GM19099 (cell line): ENCODE data around the gene SCGB3A1.

ENCODE experiments used
- POLR2A ChIP-seq: IDR thresholded peaks from 3 replicates; pipeline ENCODE4 v1.6.1; 2011; ENCODE audit warnings: low read depth; ENCODE audit not compliant: insufficient read length; ENCODE audit errors: extremely low read depth

SCGB3A1 gene

DNA sequence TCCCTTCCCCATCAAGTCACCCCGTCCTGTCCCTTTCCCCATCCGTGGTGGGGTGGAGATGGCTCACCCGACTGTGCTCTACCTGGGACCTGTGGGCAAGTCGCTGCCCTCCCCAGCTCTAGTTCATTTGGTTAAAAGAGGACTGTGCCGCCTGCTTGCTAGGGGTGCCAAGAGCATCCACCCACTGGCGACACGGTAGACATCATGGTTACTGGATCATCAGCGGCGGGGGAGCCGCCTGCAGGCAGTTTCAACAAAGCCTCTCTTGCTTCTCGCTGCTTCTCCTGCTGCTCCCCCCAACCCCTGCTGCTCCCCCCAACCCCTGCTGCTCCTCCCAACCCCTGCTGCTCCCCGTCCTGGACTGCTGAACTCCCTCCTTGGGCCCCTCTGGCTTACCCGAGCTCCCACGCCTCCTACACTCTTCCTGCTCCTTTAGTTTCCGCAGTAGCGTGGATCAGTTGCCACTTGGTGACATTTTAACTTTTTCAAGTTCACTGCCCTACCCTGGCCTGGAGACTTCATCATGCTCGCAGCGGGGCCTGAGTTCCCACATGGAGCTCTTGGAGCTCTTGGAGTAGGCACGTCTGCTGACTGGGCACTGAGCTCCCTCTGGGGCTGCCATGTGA is 22.0 kb upstream of the SCGB3A1 start:
- TF ChIP-seq POLR2A: no peak

DNA sequence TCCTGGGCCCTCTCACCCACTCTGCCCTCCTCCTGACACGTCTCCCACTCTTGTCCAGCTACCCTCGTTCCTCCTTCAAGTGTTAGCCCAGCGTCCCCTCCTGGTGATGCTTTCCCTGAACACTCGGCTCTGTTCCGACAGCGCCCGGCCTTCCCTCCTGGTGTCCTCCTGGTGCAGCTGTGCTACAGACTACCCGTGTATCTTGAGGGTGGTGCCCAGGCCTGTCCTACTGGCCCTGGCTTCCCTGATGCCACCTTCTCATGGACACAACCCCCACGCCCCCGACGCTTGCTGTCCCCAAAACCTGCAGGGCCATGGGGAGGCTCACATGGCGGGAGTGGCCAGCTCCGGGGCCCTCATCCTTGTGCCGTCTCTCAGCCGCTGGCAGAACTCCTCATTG is 21.4 kb upstream of the SCGB3A1 start:
- TF ChIP-seq POLR2A: no peak

DNA sequence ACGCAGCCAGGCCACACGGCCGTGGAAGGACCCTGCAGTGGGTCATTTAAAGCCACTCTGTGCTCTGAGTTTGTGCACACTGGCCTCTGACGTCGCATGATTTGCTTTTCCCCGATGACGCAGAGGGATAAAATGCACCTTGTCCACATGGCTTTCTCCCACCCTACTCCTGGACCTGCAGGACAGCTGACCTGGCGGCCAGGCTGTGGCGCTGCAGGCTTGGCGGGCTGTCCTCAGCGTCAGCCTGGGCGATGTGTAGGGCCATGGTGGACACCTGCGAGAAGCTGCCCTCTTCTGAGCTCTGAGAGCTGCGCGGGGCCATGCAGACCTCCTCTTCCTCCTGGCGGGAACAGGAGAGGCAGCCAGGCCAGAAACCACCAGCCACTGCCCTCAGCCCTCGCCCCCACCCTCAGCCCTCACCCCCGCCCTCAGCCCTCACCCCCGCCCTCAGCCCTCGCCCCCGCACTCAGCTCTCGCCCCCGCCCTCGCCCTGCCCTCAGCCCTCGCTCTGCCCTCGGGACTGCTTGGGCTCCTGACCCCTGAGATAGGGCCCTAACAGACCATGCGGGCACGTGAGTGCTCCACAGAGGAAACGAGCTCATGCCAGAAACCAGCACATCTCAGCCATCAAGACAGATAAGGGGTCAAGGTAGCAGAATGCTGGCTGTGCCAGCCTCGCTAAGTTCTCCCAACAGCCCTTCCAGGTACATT is 20.0 kb upstream of the SCGB3A1 start:
- no peak for TF ChIP-seq POLR2A

DNA sequence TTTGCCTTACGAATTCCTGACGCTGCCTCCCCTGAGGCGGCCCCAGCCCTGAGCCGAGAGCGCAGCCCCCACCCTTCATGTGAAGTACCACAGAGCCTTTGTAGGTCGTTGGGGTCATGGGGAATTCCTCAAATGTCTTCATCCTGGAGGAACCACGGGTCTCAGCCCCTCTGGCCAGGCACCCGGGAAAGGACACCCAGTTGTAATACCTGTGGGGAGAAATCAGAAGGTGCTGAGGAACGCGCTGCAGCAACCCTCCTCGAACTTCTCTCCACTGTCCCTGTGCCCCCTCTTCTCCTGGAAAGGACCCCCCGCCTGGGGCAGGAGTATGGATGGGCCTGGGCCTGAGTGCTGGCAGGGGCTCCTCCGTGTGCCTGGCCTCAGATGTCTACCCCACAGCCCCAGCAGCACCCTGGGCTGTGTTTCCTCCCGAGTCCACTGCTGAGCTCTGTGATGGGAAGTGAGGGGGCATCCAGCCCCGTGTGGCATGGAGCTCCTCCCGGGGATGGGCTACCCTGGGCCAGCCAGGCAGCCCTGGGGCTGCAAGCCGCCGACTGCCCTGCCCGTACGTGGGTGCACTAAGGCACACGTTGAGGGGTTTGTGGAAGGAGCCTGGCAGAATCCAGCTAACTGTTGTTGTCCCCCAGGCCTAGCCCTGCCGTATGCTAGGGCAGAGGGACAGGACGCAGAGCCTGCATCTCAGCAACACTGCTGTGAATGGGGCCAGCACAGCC is 18.7 kb upstream of the SCGB3A1 start:
- TF ChIP-seq POLR2A: no peak

DNA sequence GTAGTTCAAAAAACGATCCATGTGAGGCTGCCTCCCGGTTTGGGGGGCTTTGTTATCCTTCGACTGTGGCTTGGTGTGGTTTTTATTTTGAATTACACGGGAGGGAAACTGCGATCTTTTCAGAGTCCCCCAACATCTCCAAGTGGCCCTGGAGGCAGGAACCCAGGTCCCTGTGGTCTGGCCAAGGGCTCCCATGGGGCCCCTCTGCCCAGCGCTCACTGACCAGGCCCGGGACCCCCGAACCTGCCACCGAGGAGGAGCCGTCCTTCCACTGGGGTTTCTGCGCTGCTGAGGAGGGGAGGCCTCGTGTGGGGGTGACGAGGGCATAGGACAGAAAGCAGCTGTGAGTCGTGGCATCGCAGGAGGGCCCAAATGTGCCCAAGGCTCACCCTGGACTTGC is 18.1 kb upstream of the SCGB3A1 start:
- no peak for TF ChIP-seq POLR2A

DNA sequence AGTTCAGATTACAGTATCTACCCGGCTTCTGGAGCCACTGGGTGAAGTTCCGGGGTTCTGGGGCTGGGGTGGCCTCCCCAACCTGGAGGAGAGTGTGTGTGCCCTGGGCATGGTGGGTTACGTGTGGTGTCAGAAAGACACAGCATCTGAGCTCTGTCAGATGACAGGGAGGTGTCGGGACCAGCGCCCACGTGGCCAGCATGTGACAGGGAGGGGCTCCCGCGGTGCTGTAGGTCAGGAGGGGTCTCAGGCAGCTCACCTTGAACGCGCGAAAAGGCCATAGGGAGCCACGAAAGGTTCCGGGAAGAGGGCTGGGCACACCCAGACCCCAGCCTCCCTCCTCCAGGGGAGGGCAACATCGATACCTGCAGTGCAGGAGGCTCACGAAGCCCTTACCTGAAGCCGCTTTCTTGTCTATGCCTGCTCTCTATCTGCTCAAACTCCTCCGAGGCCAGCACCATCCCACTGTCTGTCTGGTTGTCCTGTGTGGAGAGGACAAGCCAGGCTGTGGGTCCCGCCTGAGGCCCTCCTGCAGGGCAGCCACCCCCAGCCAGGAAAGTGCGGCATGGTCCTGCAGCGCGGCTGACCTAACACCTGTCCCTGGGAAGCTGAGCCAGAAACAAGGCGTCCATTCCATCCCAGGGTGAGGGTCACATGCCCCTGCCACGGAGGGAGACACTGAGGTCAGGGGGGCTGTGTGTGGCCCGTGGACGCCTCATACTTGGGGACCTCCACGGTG is 17.4 kb upstream of the SCGB3A1 start:
- no peak for TF ChIP-seq POLR2A

DNA sequence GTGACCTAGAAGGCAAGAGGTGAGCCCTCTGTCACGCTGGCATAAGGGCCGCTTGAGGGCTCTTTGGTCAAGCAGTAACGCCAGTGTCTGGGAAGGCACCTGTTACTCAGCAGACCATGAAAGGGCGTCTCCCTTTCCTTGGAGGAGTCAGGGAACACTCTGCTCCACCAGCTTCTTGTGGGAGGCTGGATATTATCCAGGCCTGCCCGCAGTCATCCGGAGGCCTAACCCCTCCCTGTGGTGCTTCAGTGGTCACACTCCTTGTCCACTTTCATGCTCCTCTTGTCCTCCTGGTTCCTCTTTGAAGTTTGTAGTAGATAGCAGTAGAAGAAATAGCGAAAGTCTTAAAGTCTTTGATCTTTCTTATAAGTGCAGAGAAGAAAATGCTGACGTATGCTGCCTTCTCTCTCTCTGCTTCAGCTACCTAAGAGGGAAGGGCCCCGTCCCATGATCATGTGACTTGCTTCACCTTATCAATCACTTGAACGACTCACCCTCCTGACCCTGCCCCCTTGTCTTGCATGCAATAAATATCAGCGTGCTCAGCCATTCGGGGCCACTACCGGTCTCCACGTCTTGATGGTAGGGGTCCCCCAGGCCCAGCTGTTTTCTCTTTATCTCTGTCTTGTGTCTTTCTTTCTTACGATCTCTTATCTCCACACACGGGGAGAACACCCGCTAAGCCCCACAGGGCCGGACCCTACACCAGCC is 16.7 kb upstream of the SCGB3A1 start:
- no peak for TF ChIP-seq POLR2A

DNA sequence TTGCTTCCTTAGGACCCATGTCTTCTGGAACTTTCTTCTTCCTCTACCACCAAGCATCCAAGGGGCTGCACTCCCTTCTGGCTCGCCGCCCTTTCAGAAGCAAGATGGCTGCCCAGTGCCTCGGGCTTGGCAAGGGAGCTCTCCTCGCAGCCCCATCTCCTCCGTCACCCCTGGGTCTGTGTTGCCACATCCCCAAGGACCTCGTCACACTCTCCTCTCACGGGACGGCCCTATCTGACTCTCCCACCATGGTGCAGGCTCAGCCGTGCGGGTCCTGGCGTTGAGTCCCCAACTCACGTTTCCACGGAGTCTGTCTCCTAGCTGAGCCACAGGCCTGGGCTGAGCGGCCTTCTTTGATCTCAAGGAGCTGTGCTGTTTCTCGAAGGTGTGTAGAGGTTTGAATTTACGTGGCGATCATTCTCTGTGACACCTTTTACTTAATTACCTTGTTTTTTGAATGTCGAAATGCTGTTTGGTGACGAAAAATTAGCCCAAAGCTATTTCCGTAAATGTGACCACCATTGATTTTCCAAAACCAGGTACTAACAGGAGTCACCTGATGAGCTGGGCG is 15.0 kb upstream of the SCGB3A1 start:
- no peak for TF ChIP-seq POLR2A

DNA sequence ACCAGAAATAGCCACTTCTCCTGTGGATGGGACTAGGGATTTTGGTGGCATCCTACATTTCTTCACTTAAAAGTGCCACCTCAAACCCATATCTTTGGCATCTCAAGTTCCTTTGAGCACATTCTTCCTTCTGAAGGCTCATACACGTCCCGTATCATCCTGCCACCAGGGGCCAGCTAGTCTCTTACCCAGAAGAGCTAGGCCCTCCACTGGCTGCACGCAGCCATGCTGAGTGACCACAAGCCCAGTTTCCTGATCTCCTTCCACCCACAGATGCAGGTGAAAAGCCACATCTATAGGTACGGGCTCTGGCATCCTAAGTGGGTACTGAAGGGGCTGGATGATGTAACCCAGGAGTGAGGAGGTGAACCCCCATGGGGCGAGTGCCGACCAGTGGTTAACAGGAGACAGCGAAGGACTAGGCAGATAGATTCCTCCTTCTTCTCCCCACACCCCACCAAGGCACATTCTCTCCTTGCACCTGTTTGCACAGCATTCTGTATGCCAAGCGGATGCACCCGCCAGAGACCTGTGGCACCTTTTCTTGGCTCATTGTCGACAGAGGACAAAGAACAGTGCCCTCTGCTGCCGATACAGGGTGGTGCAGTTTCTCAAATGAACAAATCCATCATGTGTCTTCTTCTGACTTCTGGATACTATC is 14.4 kb upstream of the SCGB3A1 start:
- TF ChIP-seq POLR2A: no peak

DNA sequence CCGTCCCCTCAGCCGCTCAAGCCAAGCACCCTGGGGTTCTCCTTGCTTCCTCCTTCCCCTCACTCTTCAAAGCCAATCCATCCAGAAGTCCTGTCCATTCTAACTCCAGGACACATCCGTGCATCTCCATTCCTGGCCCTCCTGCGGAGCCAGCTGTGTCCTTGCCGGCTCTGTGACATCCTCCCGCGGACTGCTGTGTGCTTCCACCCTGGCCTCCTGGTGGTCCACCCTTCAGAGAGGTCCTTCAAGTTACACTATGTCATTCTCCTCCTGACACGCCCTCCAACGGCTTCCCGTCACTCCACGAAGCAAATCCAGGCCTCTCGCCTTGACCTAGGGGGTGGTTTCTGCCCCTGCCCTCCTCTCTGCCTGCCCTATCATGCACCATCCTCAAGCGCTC is 13.0 kb upstream of the SCGB3A1 start:
- no peak for TF ChIP-seq POLR2A

DNA sequence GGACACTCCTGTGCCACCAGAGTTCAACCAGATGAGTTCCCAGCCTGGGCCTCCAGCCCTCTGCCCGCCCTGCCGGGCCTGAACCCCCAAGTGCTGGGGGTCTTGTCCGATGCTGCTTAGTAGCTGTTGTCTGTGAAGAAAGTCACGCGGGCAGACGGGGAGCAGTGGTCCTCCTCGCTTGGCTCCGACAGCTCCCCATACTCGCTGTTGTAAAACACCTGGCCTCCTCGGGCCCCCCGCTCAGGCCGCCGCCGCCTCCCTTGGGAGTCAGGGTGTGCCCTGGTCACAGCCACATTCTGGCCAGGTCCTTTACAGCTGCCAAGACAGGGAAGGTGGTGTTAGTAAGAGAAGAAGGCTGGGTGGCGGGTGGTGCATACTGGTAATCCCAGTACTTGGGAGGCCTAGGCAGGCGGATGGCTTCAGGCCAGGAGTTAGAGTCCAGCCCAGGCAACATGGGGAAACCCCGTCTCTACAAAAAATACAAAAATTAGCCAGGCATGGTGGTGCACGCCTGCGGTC is 11.8 kb upstream of the SCGB3A1 start:
- no peak for TF ChIP-seq POLR2A

DNA sequence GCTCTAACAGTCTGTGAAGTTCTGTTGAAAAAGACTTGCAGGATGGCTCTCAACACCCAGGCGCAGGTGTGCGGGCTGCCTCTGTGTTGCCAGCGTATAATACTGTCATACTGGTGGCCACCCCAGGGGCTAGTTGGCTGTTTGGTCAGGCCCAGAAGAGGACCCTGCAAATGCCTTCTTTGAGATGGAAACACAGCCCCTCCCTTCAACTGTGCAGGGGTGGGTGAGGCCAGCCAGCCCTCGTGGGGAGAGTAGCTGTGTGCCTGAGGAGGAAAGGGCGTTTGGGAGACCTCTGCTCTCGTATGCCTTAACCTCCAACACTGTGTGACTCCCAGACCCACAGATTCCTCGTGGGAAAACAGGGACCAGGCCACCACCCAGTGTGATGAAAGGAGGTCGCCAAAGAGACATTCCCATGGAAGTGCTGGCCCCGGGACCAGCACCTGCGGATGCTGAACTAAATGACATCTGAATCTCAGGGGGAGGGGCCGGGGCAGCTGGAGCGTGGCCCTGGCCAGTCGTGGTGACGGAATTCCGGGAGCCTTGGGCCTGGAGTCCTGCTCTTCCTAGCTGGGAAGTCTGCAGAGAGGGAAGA is 11.3 kb upstream of the SCGB3A1 start:
- TF ChIP-seq POLR2A: no peak
